Measurements from ENCODE around the gene ELOVL6. TPM values are rescaled to one million over a fixed set of nuclear protein-coding genes. Genes with fewer than 3 reads are reported as not detected.

Gene ELOVL6
- total RNA-seq, 4 donors from 2014 or later = 11.3 to 31.6 (median 24.2) TPM

GRCh38 chr4:110137829-110138228 is 60.6 kb downstream of the ELOVL6 start:
- H3K9me3 ChIP-seq = no peaks in the 10 kb centered on the region
- no peak for DNase-seq (ENCODE audit: low spot score in 2 of 2)
- H3K27ac ChIP-seq = no peak overlapping the region
- TF ChIP-seq EP300 (IDR thresholded peaks at IDR 0.05) = no peak
- TF ChIP-seq CTCF (IDR thresholded peaks at IDR 0.05) = no peak
- TF ChIP-seq POLR2AphosphoS5 (IDR thresholded peaks at IDR 0.05) = no peak
- TF ChIP-seq POLR2A (IDR thresholded peaks at IDR 0.05) = no peak
- H3K27me3 ChIP-seq = no peaks in the 10 kb centered on the region
- WGBS = 53% methylated on average over 1 of the region's 1 CpG
- H3K36me3 ChIP-seq = no peaks in the 10 kb centered on the region
- no peaks in the 10 kb centered on the region for H3K4me1 ChIP-seq
- H3K4me3 ChIP-seq = no peak overlapping the region

DNA sequence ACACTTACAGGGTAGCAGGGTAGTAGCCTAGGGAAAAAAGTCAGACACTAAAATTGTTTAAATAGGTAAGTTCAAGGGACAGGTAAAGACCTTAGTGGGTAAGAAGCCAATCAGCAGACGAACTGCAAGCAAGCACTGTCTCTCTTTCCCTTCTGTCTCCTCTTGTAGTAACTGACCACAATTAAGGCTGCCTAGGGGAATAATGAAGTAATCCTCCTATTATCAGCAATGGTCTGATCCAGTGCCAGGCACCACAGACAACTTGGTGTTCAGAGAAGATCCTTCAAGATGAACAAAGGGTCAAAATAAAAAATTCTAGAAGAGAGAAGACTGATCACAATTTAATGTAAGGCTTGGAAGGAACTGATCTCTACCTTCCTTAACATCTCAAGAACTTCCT is 62.9 kb downstream of the ELOVL6 start:
- Histone ChIP-seq H3K9me3 (no peaks in the 10 kb centered on the region), H3K4me3 (no peak overlapping the region), H3K27me3 (no peaks in the 10 kb centered on the region), H3K4me1 (no peaks in the 10 kb centered on the region), H3K36me3 (no peaks in the 10 kb centered on the region), H3K27ac (no peak overlapping the region)
- WGBS = 52% methylated on average over 1 of the region's 1 CpG
- DNase-seq (ENCODE audit: low spot score in 2 of 2) = no peak
- TF ChIP-seq POLR2AphosphoS5 (IDR thresholded peaks at IDR 0.05) = no peak

GRCh38 chr4:110135076-110135475 is 63.3 kb downstream of the ELOVL6 start:
- H3K9me3 ChIP-seq = no peaks in the 10 kb centered on the region
- no peaks in the 10 kb centered on the region for H3K27me3 ChIP-seq
- H3K4me3 ChIP-seq = no peak overlapping the region
- DNase-seq (ENCODE audit: low spot score in 2 of 2) = no peak
- H3K36me3 ChIP-seq = no peaks in the 10 kb centered on the region
- TF ChIP-seq EP300 (IDR thresholded peaks at IDR 0.05) = no peak
- no peak for TF ChIP-seq POLR2A (IDR thresholded peaks at IDR 0.05)
- no peak for TF ChIP-seq CTCF (IDR thresholded peaks at IDR 0.05)
- no peak for TF ChIP-seq POLR2AphosphoS5 (IDR thresholded peaks at IDR 0.05)
- 91% methylated on average over 2 of the region's 2 CpGs for WGBS
- no peak overlapping the region for H3K27ac ChIP-seq
- H3K4me1 ChIP-seq = peaks cover 4% of the 10 kb centered on the region

- H3K27ac ChIP-seq = no peak overlapping the region
- H3K27me3 ChIP-seq = no peaks in the 10 kb centered on the region
- WGBS = 82% methylated on average over 3 of the region's 3 CpGs
- no peak for TF ChIP-seq POLR2A (IDR thresholded peaks at IDR 0.05)
- TF ChIP-seq EP300 (IDR thresholded peaks at IDR 0.05) = no peak
- TF ChIP-seq POLR2AphosphoS5 (IDR thresholded peaks at IDR 0.05) = no peak
- TF ChIP-seq CTCF (IDR thresholded peaks at IDR 0.05) = no peak
- no peak for DNase-seq (ENCODE audit: low spot score in 2 of 2)
- no peaks in the 10 kb centered on the region for H3K36me3 ChIP-seq
- H3K4me1 ChIP-seq = peaks cover 6% of the 10 kb centered on the region
- H3K4me3 ChIP-seq = no peak overlapping the region
- no peaks in the 10 kb centered on the region for H3K9me3 ChIP-seq
Observed at GRCh38 chr4:110134269-110134869, 64.0 kb downstream of the ELOVL6 start.

GRCh38 chr4:110132816-110133719 is 65.3 kb downstream of the ELOVL6 start:
- no peak for DNase-seq (ENCODE audit: low spot score in 2 of 2)
- Histone ChIP-seq H3K36me3 (no peaks in the 10 kb centered on the region), H3K4me3 (no peak overlapping the region), H3K27ac (no peak overlapping the region), H3K4me1 (peaks cover 6% of the 10 kb centered on the region), H3K9me3 (no peaks in the 10 kb centered on the region), H3K27me3 (no peaks in the 10 kb centered on the region)
- no peak for TF ChIP-seq CTCF (IDR thresholded peaks at IDR 0.05)
- no peak for TF ChIP-seq POLR2AphosphoS5 (IDR thresholded peaks at IDR 0.05)
- no peak for TF ChIP-seq EP300 (IDR thresholded peaks at IDR 0.05)
- no peak for TF ChIP-seq POLR2A (IDR thresholded peaks at IDR 0.05)
- WGBS = 81% methylated on average over 6 of the region's 6 CpGs
